ENCODE measurements around the gene GCSH.
"Not testable (repeated sequence)": the region's sequence is repeated elsewhere in the genome, so short reads cannot be mapped to it uniquely, and the experiment has no call there.

GCSH gene

DNA sequence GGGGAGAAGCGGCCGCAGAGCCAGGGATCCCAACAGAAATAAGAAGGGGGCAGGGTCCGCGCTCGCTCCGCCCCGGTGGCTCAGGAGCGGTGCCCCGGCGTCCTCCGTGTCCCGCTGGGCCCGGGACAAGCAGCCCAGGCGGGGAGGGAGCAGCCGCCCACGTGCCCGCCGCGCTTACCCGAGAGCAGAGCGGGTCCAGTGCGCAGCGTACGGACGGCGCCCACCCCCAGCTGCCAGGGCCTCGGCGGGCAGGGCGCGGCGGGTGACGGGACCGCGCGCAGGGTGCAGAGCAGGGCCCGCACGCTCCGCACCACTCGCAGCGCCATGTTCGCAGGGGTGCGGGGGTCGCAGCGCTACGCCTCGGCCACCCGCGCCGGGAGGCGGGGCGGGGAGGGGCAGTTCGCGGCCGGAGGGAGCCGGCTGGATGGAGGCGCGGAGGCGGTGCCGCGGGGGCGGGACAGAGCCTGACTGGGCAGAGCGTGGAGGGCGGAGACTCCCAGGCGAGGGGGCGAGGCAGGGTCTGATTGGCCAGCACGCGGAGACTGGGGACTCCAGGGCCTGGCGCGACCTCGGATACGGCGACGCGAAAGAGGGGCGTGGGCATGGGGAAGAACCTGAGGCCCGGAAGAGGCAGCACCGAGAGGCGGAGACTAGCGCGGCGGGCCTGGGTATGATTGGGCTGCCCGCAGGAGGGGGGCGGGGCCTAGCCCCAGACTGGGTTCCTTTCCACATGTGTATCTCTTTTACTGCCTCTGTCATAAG, at the start of gene GCSH:
Gene GCSH (minus strand): TSS at position 443 of the 762 bp plus-strand sequence. CDS start 117 bp downstream, at position 326.
- peak; percentile 93 to 97 for DNase-seq (ENCODE audit: low read depth in 2 of 2)

DNA sequence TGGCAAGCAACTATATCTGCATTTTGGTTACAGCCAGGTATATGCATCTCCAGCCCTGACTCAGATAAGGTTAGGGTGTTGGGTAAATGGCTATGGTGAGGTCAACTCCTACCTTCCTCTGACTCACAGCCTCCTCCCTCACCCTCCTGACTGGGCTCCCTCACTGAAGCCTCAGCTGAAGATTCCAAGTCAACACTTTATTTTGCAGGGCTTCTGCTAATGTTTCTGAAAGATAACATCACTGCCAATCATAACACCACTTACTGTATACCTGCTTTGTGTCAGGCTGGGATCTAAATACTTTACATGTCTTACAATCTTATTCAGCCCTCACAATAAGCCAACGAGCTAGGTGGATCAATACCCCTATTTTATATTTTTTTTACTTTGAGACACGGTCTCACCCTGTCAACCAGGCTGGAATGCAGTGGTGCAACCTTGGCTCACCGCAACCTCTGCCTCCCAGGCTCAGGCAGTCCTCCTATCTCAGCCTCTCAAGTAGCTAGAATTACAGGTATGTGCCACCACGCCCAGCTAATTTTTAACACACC, 47.8 kb upstream of the GCSH start:
- no peak for DNase-seq (ENCODE audit: low read depth in 2 of 2)

DNA sequence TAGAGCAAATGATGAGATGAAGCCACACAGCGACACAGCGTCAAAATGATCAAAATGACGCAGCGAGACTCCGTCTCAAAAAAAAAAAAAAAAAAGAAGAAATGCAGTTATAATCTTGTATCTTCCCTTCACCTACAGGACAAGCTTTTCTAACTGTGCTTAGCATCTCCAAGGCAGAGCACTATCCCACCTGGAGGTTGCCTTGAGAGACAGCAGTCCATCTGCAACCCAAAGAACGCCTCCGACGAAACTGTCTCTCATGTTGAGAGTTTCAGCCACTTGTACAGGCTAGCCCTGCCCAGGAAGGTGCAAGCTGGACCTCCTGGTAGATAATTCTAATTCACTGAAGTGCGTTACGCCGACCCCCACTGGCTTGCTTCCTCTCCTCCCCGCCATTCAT, 46.7 kb upstream of the GCSH start:
- DNase-seq (ENCODE audit: low read depth in 2 of 2): no peak

DNA sequence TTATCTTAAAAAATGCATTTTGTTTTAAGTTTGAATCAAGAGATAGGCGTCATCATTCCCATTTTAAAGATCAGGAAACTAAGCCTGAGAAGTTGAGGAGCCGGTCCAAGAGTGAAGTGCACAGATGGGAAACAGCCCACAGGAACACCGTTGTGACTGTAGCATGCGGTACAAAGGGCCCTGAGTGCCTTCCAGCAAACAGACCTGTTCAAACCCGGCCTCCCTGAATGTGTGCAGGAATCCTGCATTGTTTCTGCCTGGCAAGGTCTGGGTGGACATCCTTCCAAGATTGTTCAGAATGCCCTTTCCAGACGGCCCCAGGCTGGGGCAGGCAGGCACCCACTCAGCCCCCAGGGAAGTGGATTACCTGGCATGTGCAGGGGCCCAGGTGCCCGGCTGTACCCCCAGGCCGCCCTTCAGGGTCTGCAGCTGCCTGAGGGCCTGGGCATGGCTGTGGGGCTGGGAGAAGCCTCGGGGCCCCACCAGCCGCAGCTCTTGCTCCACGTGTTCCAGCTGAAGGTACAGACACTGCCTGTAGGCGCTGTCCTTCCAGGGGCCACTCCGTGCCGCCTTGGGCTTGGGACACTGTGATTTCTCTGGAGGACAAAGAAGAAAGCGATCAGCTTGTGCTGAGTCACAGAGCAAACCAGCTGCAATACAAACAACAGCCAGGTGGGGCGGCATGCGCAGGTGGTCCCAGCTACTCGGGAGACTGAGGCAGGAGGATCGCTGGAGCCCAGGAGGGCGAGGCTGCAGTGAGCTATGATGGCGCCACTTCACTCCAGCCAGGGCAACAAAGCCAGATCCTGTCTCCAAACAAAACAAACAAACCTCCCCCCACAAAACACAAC, 45.0 kb upstream of the GCSH start:
- no peak for DNase-seq (ENCODE audit: low read depth in 2 of 2)

DNA sequence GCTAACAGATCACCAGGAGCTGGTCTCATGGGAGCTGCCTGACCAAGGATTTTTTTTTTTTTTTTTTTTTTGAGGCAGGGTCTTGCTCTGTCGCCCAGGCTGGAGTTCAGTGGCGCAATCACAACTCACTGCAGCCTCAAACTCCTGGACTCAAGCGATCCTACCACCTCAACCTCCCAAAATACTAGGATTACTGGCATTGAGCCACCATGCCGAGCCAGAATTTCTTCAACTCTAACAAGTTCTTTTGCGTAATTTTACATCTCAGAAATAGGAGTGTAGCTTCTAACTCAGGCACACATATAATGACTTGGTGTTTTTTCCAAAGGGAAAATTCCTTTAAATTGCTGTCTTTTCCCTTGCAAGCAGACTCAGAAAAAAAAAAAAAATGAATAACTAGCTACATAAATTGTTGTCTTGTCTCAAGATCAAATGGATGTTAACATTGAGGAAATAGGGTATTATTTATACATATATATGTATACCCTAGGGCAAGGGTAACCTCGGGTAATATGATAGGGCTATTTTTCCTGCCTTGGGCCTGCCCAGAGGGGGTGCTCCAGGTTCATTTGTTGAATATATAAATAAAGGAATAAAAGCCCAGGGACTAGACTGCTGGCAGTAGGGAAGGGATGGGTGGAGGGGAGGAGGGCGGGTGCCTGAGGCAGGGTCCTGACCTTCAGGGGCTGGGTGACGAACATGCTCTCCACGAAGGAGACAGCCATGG, 42.8 kb upstream of the GCSH start:
- DNase-seq (ENCODE audit: low read depth in 2 of 2): no peak

DNA sequence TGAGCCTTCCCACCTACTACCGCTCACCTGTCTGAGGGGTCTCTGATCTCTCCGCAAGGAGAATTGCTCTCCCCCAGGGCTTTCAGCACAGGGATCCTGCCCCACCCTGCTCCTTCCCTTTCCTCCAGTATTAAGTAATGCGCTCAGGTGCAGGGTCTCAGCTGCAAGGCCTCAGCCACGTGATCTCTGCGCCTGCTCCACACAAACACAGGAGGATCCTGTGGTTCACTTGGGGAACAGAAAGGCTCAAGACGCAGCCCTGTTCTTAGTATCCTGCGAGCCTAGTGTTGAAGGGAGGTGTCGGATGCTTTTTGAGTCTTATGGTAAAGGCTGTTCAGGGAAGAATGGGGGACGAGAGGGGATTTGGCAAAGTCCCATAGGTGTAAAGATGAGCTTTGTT, 41.6 kb upstream of the GCSH start:
- no peak for DNase-seq (ENCODE audit: low read depth in 2 of 2)

DNA sequence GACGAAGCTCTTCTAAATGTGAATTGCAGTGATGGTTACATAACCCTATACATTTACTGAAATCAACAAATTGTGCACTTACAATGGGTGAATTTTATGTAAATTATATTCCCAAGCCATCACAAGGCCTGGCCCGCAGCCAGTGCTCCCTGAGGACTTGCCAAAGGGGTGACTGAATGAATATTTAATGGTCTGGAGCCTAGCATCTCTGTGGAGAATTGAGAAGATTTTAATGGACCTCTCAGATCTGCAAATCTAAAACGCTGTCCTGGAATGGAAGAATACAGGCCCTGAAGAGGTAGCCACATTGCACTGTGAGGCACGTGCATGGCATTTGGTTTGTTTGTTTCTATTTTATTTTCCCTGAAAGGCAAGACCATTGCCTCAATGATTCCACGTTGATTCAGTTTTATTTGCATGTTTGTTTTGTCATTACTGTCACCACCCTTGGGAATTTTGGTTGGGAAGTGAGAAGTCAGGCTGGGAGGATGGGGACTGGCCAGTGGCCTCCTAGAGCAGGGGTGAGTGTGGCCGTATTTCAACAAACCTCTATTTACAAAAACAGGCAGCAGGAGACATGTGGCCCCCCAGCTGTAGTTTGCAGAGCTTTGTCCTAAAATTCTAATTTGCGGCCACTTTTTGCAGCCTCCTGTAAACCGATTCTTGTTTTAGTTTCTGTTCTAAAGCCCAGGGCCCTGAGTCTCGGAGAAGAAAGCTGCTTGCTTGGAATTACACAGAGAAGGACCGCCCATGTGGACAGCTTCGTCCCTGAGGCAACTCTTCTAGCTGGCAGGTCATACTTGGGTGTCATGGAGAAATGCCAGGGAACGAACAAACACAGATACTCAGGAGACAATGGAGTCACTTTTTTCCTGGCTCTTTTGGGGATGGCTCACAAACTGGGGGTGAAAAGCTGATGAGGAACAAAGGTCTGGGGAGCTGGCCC, 40.5 kb upstream of the GCSH start:
- DNase-seq (ENCODE audit: low read depth in 2 of 2): no peak

DNA sequence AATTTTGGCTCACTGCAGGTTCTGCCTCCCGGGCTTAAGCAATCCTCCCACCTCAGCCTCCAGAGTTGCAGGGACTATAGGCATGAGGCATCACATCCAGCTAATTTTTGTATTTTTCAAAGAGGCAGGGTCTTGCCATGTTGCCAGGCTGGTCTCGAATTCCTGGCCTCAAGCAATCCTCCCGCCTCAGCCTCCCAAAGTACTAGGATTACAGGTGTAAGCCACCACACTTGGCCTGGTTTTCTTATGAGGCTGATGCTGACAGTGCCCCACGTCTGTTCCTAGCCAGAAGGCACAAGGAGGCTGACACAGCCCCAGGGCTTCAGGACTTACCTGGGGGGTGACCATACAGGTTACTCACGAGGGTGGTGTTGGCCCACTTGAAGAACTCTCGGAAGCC, 33.9 kb upstream of the GCSH start:
- DNase-seq (ENCODE audit: low read depth in 2 of 2): no peak

DNA sequence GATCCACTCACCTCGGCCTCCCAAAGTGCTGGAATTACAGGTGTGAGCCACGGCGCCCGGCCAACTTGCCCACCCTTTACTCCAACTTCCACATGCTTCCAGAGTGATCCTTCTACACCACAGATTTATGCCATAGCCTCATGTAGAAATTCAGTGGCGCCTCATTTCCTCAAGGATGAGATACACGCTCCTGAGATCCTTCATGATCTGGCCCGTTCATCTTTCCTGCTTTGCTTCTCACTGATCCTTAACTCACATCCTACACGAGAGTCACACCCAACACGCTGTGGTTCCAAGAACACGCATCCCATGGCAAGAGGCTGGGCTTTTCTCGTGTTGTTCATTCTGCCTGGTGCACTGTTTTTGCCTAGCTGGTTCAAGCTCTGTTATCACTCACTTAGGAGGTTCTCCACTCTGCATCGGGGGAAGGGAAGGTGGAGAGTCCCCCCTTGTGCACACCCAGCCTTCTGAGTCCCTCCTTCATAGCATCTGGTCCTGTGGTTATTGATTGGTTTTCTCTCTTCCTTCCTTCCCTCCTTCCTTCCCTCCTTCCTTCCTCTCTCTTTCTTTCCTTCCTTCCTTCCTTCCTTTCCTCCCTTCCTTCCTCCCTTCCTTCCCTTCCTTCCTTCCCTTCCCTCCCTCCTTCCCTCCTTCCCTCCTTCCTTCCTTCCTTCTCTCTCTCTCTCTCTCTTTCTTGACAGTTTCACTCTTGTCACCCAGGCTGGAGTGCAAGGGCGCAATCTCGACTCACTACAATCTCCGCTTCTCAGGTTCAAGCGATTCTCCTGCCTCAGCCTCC, 32.7 kb upstream of the GCSH start:
- DNase-seq (ENCODE audit: low read depth in 2 of 2): no peak

DNA sequence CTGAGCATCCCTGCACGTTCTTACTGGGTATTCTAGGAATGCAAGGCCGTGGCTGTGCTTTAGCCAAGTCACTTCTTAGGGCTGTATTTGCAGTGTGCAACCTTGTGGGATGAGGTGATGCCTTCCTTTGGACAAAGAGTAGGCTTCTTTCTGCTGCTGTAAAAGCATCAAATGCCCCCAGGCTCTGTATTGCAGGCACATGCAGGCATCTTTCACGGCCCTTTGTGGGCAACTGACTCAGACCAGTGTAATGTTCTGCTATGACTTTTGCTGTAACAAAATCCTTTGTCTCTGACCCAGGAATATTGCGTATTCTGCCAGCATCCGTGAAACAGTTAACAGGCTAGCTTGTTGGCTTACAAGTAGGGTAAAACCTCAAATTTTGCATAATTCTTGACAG, 30.9 kb upstream of the GCSH start:
- DNase-seq (ENCODE audit: low read depth in 2 of 2): no peak

DNA sequence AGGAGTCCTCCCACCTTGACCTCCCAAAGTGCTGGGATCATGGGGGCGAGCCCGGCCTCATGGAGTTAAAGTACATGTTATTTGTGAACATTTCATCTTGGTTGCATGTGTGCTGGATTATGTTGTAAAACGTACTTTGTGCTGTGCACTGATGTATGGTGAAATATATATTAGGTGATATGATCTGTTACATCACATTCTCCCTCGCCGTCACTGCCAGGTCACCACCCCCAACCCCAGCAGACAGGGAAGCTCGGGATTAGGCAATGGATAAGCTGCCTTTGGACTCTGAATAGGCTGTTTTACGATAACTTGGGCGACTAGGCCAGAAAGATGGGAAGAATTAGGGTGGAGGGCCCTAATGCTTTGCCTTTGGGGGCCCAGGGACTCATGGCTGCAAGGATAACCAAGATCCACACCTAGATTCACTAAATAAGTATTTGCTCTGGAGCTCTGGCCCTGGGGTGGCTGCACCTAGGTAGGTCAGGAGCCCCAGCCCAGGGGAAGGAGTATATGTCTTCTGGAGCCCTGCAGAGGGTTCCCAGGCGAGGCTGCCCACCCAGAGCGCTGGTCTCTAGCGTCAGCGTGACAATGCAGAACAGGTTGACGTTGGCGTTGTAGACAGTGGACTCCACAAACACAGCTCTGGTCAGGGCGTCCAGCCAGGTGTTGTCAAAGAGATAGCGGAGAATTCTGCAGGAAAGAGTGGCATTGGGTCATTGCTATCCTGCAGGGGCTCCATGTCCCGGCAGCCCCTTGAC, 27.1 kb upstream of the GCSH start:
- DNase-seq (ENCODE audit: low read depth in 2 of 2): no peak

DNA sequence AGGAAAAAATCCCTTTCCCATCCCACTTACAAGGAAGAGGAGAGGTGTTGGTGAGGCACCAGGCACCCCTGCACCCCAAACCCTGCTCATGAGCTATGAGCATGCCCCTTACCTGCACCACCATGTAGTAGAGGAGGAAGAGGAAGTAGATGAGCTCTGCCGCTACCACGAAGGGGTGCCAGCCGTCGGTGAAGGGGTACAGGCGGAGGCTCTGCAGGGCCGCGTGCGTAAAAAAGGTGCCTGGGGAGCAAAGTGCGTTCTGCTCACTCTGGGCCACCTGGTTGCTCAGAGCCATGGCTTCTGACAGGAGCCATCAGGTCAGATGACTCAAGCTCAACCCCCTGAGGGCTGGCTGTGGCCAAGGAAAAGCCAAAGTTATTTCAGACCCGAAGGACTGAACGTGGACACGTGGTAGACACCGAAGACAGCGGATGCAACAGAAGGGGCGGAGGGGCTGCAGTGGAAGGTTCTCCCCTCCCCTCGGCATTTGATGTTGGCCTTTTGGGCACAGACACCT, 25.3 kb upstream of the GCSH start:
- no peak for DNase-seq (ENCODE audit: low read depth in 2 of 2)

DNA sequence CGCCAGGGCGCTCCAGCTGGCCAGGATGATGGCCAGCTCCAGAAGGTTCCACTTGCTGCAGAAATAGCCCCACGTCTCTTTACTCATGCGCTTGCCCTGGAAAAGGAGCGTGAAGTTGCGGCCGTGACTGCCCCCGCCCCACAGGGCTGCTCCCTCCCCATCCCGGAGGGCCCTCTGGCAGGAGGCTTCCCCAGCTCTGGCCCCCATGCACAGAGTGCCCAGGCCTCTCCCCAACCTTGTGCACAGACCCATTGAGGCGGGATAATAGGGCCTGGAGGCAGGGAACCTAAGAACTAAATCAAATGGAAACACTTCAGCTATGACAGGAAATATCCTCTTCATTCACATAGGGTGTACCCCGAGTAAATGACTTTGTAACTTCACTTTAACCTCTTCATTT, 21.2 kb upstream of the GCSH start:
- DNase-seq (ENCODE audit: low read depth in 2 of 2): no peak

DNA sequence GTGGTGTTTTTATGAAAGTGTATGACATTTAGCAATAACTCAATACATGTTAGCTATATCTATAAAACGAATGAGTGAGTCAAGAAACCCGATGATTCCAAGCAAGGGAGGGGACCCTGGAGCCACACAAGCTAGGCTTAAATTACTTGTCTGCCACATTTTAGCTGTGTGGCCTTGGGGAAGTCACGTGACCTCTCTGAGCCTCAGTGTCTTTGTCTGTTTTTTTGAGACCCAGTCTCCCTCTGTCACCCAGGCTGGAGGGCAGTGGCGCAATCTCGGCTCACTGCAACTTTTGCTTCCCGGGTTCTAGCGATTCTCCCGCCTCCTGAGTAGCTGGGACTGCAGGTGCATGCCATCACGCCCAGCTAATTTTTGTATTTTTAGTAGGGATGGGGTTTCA, 20.1 kb upstream of the GCSH start:
- DNase-seq (ENCODE audit: low read depth in 2 of 2): no peak

DNA sequence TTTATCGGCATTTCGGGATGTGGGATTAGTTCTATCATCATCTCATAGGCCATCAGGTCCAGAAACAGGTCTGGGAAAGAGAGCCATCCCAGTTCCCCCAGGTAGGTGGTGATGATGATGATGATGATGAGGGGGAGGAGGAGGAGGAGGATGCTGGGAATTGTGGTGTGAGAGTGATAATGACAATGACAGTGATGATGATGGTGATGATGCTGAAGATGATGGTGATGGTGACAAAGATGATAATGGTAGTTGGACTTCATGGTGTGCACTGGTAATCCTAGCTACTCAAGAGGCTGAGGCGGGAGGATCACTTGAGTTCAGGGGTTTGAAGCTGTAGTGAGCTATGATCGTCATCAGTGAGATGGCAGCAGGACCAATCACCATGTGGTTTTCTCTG, 16.3 kb upstream of the GCSH start:
- DNase-seq (ENCODE audit: low read depth in 2 of 2): no peak

DNA sequence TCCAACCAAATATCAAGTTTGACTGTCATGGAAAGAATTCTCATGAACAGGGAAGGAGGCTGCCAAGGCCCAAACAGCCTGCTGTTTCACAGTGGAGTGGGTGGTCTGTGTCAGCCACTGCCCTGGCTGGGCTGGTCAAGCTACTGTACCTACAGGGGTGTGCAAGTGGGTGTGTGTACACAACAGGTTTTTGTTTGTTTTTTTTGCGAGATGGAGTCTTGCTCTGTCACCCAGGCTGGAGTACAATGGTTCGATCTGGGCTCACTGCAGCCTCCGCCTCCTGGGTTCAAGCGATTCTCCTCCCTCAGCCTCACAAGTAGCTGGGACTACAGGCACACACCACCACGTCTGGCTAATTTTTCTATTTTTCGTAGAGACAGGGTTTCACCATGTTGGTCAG, 13.1 kb upstream of the GCSH start:
- DNase-seq (ENCODE audit: low read depth in 2 of 2): not testable (repeated sequence)

DNA sequence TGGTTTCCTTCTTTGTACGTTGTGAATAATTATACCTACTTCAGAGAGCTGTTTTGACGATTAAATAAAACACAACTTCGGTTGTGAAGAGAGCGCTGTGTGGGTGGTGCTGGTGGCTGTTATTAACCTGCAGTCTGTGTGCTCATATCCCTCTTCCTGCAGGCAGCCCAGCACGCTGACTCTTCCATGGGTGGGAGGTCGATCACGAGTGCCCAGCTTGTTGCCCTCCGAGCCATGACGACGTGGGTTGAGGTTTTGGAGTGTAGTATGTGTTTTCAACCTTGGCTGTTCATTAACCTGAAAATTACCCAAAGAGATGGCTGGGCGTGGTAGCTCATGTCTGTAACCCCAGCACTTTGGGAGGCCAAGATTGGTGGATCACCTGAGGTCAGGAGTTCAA, 11.3 kb upstream of the GCSH start:
- DNase-seq (ENCODE audit: low read depth in 2 of 2): no peak

DNA sequence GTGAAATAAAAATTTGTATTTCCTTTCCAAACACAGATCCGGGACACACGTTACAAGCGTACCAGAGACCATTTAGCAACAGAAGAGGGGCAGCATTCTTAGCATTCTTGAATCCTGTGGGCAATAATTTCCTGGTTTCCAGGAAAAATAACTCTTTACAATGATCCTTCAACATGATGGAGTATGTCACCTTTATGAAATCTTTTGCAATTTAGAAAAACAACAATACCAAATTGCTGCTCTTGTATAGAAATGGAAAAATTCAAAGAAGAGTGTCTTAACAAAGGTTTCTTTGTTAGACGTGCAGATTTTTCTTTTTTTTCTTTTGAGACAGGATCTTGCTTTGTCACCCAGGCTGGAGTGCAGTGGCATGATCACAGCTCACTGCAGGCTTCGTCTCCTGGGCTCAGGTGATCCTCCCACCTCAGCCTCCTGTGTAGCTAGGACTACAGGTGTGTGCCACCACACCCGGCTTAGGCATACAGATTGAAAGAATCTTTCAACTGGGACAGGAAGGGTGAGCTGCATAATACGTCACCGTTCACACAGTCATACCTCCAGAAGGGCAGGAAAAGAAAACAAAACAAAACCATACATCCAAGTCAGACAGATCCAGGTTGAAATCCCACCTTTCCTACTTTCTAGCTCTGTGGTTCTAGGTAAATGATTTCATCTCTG, 10.8 kb upstream of the GCSH start:
- no peak for DNase-seq (ENCODE audit: low read depth in 2 of 2)

DNA sequence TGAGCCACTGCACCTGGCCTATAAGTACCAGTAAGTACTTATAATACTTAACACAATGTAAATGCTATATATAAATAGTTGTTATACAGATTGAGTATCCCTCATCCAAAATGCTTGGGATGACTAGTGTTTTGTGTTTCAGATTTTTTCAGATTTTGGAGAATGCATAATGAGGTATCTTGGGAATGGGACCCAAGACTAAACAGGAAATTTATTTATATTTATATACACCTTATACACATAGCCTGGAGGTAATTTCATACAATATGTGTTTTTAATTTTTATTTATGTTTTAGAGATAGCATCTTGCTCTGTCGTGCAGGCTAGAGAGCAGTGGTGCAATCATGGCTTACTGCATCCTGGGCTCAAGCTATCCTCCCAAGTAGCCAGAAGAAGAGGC, 9.8 kb upstream of the GCSH start:
- DNase-seq (ENCODE audit: low read depth in 2 of 2): no peak
